Measurements from ENCODE around the gene DNAH8.

DNA sequence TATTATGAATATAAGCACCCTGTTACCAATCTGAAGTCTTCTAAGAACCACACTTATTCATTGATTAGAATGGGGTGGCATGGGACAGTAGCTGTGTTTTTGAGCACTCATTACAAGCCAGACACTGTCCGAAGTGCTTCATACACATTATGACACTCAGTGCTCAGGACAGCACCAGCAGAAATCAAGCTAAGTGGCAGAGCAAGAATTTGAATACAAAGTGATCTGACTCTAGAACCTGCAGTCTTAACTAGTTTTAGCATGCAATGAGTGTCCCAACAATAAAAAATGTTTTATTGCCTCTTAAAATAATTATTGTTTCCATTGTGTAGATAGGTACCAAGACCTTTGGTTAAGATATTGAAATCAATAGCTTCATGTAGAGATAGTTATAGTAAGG lies 294.4 kb downstream of the DNAH8 start:
- TF ChIP-seq, protein P1, sequence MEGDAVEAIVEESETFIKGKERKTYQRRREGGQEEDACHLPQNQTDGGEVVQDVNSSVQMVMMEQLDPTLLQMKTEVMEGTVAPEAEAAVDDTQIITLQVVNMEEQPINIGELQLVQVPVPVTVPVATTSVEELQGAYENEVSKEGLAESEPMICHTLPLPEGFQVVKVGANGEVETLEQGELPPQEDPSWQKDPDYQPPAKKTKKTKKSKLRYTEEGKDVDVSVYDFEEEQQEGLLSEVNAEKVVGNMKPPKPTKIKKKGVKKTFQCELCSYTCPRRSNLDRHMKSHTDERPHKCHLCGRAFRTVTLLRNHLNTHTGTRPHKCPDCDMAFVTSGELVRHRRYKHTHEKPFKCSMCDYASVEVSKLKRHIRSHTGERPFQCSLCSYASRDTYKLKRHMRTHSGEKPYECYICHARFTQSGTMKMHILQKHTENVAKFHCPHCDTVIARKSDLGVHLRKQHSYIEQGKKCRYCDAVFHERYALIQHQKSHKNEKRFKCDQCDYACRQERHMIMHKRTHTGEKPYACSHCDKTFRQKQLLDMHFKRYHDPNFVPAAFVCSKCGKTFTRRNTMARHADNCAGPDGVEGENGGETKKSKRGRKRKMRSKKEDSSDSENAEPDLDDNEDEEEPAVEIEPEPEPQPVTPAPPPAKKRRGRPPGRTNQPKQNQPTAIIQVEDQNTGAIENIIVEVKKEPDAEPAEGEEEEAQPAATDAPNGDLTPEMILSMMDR (IDR thresholded peaks at IDR 0.05 in 4 of 5, conservative IDR thresholded peaks at IDR 0.05 in 1 of 5), result no peak
- TF ChIP-seq POLR2A (IDR thresholded peaks at IDR 0.05), result no peak

Measured in gastrocnemius medialis (tissue), 4 donors.